Calu3 (cell line): ENCODE measurements around the gene ATP11A. TPM values are rescaled to one million over a fixed set of nuclear protein-coding genes. Genes with fewer than 3 reads are reported as not detected.
A peak's percentile ranks its signal among the peaks of the same experiment; 100 is the strongest.

Experiments
- BruUV-seq: library from RNA; stranded (reverse); fragments of 400-500 nt; replicated peaks from 2 replicates; lab custom pipeline; 2021; lab: Mats Ljungman, UMichigan
- CTCF ChIA-PET: fragments of 300-600 bp; sonication (Branson Sonifier 250); formaldehyde crosslinking; loops from one replicate; lab custom pipeline; 2022; ENCODE audit warnings: antibody characterized with exemption; lab: Charles Lee
- DNase-seq: peaks from one replicate; pipeline ENCODE4 v3.0.0; 2022
- H3K27ac Mint-ChIP-seq: one replicate; pipeline ENCODE4 v1.8.0; 2022; ENCODE audit warnings: mixed read lengths; ENCODE audit not compliant: unreplicated experiment
- H3K27me3 Mint-ChIP-seq: one replicate; pipeline ENCODE4 v1.8.0; 2022; ENCODE audit warnings: mixed read lengths; ENCODE audit not compliant: unreplicated experiment
- H3K36me3 Mint-ChIP-seq: one replicate; pipeline ENCODE4 v1.8.0; 2022; ENCODE audit warnings: mild to moderate bottlenecking, moderate library complexity, mixed read lengths; ENCODE audit not compliant: insufficient read depth, unreplicated experiment
- H3K4me1 Mint-ChIP-seq: one replicate; pipeline ENCODE4 v1.8.0; 2022; ENCODE audit warnings: mild to moderate bottlenecking, low read depth, mixed read lengths; ENCODE audit not compliant: unreplicated experiment
- H3K4me3 Mint-ChIP-seq: one replicate; pipeline ENCODE4 v1.8.0; 2022; ENCODE audit warnings: mild to moderate bottlenecking, low read depth, moderate library complexity, mixed read lengths; ENCODE audit not compliant: unreplicated experiment
- H3K9me3 Mint-ChIP-seq: one replicate; pipeline ENCODE4 v1.8.0; 2022; ENCODE audit warnings: low read depth, mixed read lengths; ENCODE audit not compliant: unreplicated experiment
- CTCF ChIP-seq: fragments of 200-600 bp; IDR thresholded peaks from one replicate; pipeline ENCODE4 v1.8.0; 2022; ENCODE audit warnings: antibody characterized with exemption; ENCODE audit not compliant: unreplicated experiment
- intact Hi-C: fragments of 100-400 bp; cut with micrococcal nuclease; formaldehyde crosslinking; loops from one replicate; pipeline ENCODE4 v1.10.0; 2022; ENCODE audit not compliant: unreplicated experiment
- total RNA-seq: library from RNA; stranded (reverse); gene quantifications from 2 replicates; pipeline ENCODE4 v1.2.3, GENCODE V29; 2022

The ATP11A gene
- total RNA-seq, 1 experiment from 2014 or later, result 115 TPM

- Mint-ChIP-seq H3K27me3 (no peaks in the 10 kb centered on the region), H3K9me3 (no peaks in the 10 kb centered on the region), H3K36me3 (no peaks in the 10 kb centered on the region), H3K4me3 (no peak overlapping the region), H3K27ac (no peak overlapping the region), H3K4me1 (no peaks in the 10 kb centered on the region)
- CTCF ChIA-PET, result no interaction called here
- no peak for TF ChIP-seq CTCF
- no TSS peak for BruUV-seq
- intact Hi-C loops, result no loop called here
- no peak for DNase-seq
Observed at GRCh38 chr13:112844879-112845278, 155.0 kb downstream of the ATP11A start.

GRCh38 chr13:112845511-112846144 is 155.8 kb downstream of the ATP11A start:
- DNase-seq, result no peak
- CTCF ChIA-PET, result no interaction called here
- Mint-ChIP-seq H3K27ac (no peak overlapping the region), H3K36me3 (peaks cover under 1% of the 10 kb centered on the region), H3K9me3 (no peaks in the 10 kb centered on the region), H3K4me1 (no peaks in the 10 kb centered on the region), H3K4me3 (no peak overlapping the region), H3K27me3 (no peaks in the 10 kb centered on the region)
- no peak for TF ChIP-seq CTCF
- no TSS peak for BruUV-seq
- intact Hi-C loops, result no loop called here

GRCh38 chr13:112846411-112847115 is 156.7 kb downstream of the ATP11A start:
- CTCF ChIA-PET, result no interaction called here
- DNase-seq, result no peak
- no peak overlapping the region for H3K27ac Mint-ChIP-seq
- H3K9me3 Mint-ChIP-seq, result no peaks in the 10 kb centered on the region
- H3K4me3 Mint-ChIP-seq, result no peak overlapping the region
- BruUV-seq, result no TSS peak
- H3K27me3 Mint-ChIP-seq, result no peaks in the 10 kb centered on the region
- no peaks in the 10 kb centered on the region for H3K4me1 Mint-ChIP-seq
- intact Hi-C loops, result no loop called here
- H3K36me3 Mint-ChIP-seq, result peaks cover 5% of the 10 kb centered on the region
- TF ChIP-seq CTCF, result no peak

- peak; percentile 16 for DNase-seq
- Mint-ChIP-seq H3K27me3 (no peaks in the 10 kb centered on the region), H3K4me1 (no peaks in the 10 kb centered on the region), H3K27ac (no peak overlapping the region), H3K9me3 (no peaks in the 10 kb centered on the region), H3K36me3 (peaks cover 5% of the 10 kb centered on the region), H3K4me3 (no peak overlapping the region)
- CTCF ChIA-PET, result no interaction called here
- no TSS peak for BruUV-seq
- intact Hi-C loops, result no loop called here
- no peak for TF ChIP-seq CTCF
Observed at GRCh38 chr13:112849500-112849899, 159.7 kb downstream of the ATP11A start.
